GM23338 (cell line): ENCODE results near the gene RNASE8. TPM values are rescaled to one million over a fixed set of nuclear protein-coding genes. Genes with fewer than 3 reads are reported as not detected.

Source experiments
- ATAC-seq: fragments of 200-7000 bp; cut with Tn5 transposase; 3 replicates; pipeline ENCODE4 v1.9.1; 2020
- DNase-seq: peaks from one replicate; pipeline ENCODE4 v3.0.0-alpha.2; 2015; ENCODE audit warnings: low spot score
- H2AFZ ChIP-seq: fragments of 200-600 bp; sonication (generic); 2 replicates; pipeline ENCODE4 v1.8.0; 2016; ENCODE audit warnings: antibody characterized with exemption, mild to moderate bottlenecking, moderate library complexity
- H3F3A ChIP-seq: fragments of 200-600 bp; sonication (generic); replicated peaks from 2 replicates; pipeline ENCODE4 v1.8.0; 2017; ENCODE audit warnings: antibody characterized with exemption, mixed run types, low read depth
- H3K27ac ChIP-seq: fragments of 200-600 bp; sonication (generic); 2 replicates; pipeline ENCODE4 v1.6.1; 2016; ENCODE audit warnings: low read depth
- H3K27me3 ChIP-seq: fragments of 200-600 bp; sonication (generic); 2 replicates; pipeline ENCODE4 v1.8.0; 2016; ENCODE audit warnings: mild to moderate bottlenecking, mixed run types, moderate library complexity; ENCODE audit not compliant: insufficient read depth
- H3K36me3 ChIP-seq: fragments of 200-600 bp; sonication (generic); 2 replicates; pipeline ENCODE4 v1.8.0; 2016; ENCODE audit warnings: mild to moderate bottlenecking; ENCODE audit not compliant: insufficient read depth
- H3K4me1 ChIP-seq: fragments of 200-600 bp; sonication (generic); 2 replicates; pipeline ENCODE4 v1.8.0; 2016; ENCODE audit warnings: mild to moderate bottlenecking, moderate library complexity; ENCODE audit not compliant: insufficient read depth
- H3K4me2 ChIP-seq: fragments of 200-600 bp; sonication (generic); 2 replicates; pipeline ENCODE4 v1.7.1; 2017; ENCODE audit warnings: mixed run types
- H3K4me3 ChIP-seq: fragments of 200-600 bp; sonication (generic); 2 replicates; pipeline ENCODE4 v1.6.1; 2016; ENCODE audit warnings: mixed run types
- H3K79me2 ChIP-seq: fragments of 200-600 bp; sonication (generic); replicated peaks from 2 replicates; pipeline ENCODE4 v1.8.0; 2017; ENCODE audit warnings: mild to moderate bottlenecking; ENCODE audit not compliant: insufficient read depth
- H3K9me2 ChIP-seq: fragments of 200-600 bp; sonication (generic); 2 replicates; pipeline ENCODE4 v1.8.0; 2017; ENCODE audit not compliant: insufficient read depth
- H4K20me1 ChIP-seq: fragments of 200-600 bp; sonication (generic); replicated peaks from 2 replicates; pipeline ENCODE4 v1.8.0; 2017; ENCODE audit warnings: mild to moderate bottlenecking; ENCODE audit not compliant: insufficient read depth
- H3K27ac Mint-ChIP-seq: 2 replicates; pipeline ENCODE4 v1.8.0; 2020; ENCODE audit warnings: inconsistent platforms, mild to moderate bottlenecking, moderate library complexity, mixed read lengths
- H3K27me3 Mint-ChIP-seq: 3 replicates; pipeline ENCODE4 v1.8.0; 2022; ENCODE audit warnings: low read depth, mild to moderate bottlenecking, moderate library complexity, mixed read lengths, inconsistent platforms; ENCODE audit not compliant: insufficient read depth, poor library complexity
- H3K36me3 Mint-ChIP-seq: 3 replicates; pipeline ENCODE4 v1.8.0; 2021; ENCODE audit warnings: low read depth, mild to moderate bottlenecking, inconsistent platforms, moderate library complexity, mixed read lengths
- H3K4me1 Mint-ChIP-seq: 3 replicates; pipeline ENCODE4 v1.8.0; 2020; ENCODE audit warnings: mild to moderate bottlenecking, inconsistent platforms, mixed read lengths
- H3K4me3 Mint-ChIP-seq: 3 replicates; pipeline ENCODE4 v1.8.0; 2021; ENCODE audit warnings: moderate library complexity, mild to moderate bottlenecking, inconsistent platforms, mixed read lengths
- H3K9me3 Mint-ChIP-seq: 3 replicates; pipeline ENCODE4 v1.8.0; 2020; ENCODE audit warnings: moderate library complexity, mild to moderate bottlenecking, inconsistent platforms, mixed read lengths
- CREB1 ChIP-seq: fragments of 250-450 bp; sonication (Bioruptor Pico); IDR thresholded peaks from 2 replicates; pipeline ENCODE4 v1.5.0; 2020; ENCODE audit warnings: low read depth, mild to moderate bottlenecking, moderate library complexity
- EZH2 ChIP-seq: fragments of 200-600 bp; sonication (generic); IDR thresholded peaks from one replicate; pipeline ENCODE4 v1.8.0; 2017; ENCODE audit warnings: antibody characterized with exemption, mild to moderate bottlenecking, low read depth; ENCODE audit not compliant: unreplicated experiment
- EZH2phosphoT487 ChIP-seq: fragments of 200-600 bp; sonication (generic); IDR thresholded peaks from one replicate; pipeline ENCODE4 v1.8.1; 2018; ENCODE audit warnings: antibody characterized with exemption; ENCODE audit not compliant: unreplicated experiment
- JUNB ChIP-seq: IDR thresholded peaks from one replicate; pipeline ENCODE4 v1.6.1; 2016; ENCODE audit warnings: antibody characterized with exemption; ENCODE audit not compliant: unreplicated experiment
- NANOG ChIP-seq: IDR thresholded peaks from 2 replicates; pipeline ENCODE4 v1.6.1; 2016; ENCODE audit warnings: antibody characterized with exemption, borderline replicate concordance
- POLR2AphosphoS5 ChIP-seq: IDR thresholded peaks from 2 replicates; pipeline ENCODE4 v1.6.1; 2016; ENCODE audit warnings: antibody characterized with exemption, low read depth
- STAT1 ChIP-seq: IDR thresholded peaks from one replicate; pipeline ENCODE4 v1.6.1; 2016; ENCODE audit warnings: antibody characterized with exemption; ENCODE audit not compliant: unreplicated experiment
- ZNF114 ChIP-seq: fragments of 250-450 bp; sonication (Bioruptor Pico); IDR thresholded peaks from 2 replicates; pipeline ENCODE4 v1.5.0; 2020; ENCODE audit warnings: mild to moderate bottlenecking, moderate library complexity
- ZNF331 ChIP-seq: fragments of 250-450 bp; sonication (Bioruptor Pico); IDR thresholded peaks from 2 replicates; pipeline ENCODE4 v1.5.0; 2020; ENCODE audit warnings: low read depth, mild to moderate bottlenecking, moderate library complexity
- polyA plus RNA-seq: library from polyadenylated mRNA; unstranded; fragments of >200 nt; fragmentation: Nextera tagmentation; extraction: Ambion mirVana; gene quantifications from 2 replicates; pipeline ENCODE4 v1.2.1, GENCODE V29; 2016
- total RNA-seq: library from RNA; depleted of rRNA; stranded (reverse); fragments of >200 nt; shearing (Covaris generic); gene quantifications from 2 replicates; pipeline ENCODE4 v1.2.3, GENCODE V29; 2014
- TF ChIP-seq, protein P1 (sequence below): IDR thresholded peaks from one replicate; pipeline ENCODE4 v1.6.1; 2018; ENCODE audit warnings: antibody characterized with exemption; ENCODE audit not compliant: unreplicated experiment
- TF ChIP-seq, protein P2 (sequence below): IDR thresholded peaks from 2 replicates; pipeline ENCODE4 v1.6.1; 2016; ENCODE audit warnings: antibody characterized with exemption
- TF ChIP-seq, protein P3 (sequence below), 2 experiments: fragments of 200-600 bp in 1 of 2; sonication (generic) in 1 of 2; conservative IDR thresholded peaks; 2 replicates each; pipeline versions ENCODE4 v1.5.1 to v1.6.1; 2016 to 2017; ENCODE audit warnings: antibody characterized with exemption in 2 of 2, low read depth in 2 of 2, mild to moderate bottlenecking in 2 of 2, moderate library complexity in 1 of 2
- TF ChIP-seq, protein P4 (sequence below): fragments of 250-450 bp; sonication (Bioruptor Pico); IDR thresholded peaks from 2 replicates; pipeline ENCODE4 v1.5.0; 2020; ENCODE audit warnings: mild to moderate bottlenecking, moderate library complexity

RNASE8 gene
- total and polyA plus RNA-seq, 2 experiments from 2014 or later = not detected

DNA sequence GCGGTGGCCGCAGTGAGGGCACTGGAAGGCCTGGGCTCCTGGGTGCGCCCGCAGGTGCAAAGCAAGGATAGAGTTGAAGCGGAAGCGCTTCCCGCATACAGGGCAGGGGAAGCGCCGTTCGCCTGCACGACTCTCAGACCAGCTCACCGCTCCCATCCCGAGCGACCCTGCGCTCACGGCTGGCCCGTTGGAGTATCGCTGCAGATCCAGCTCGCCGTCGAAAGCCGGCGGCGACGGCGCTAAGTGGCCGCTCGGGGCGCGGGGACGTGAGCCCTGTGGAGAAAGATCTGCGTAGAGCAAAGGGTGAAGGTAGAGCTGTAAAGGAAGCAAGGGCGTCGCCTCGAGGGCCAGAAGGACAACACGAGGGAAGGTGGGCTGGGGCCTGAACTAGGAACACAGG, 35.4 kb downstream of the RNASE8 start:
- Histone ChIP-seq H2AFZ (no peak overlapping the region), H3K27me3 (no peaks in the 10 kb centered on the region), H4K20me1 (peaks cover 19% of the 10 kb centered on the region), H3K79me2 (peaks cover 37% of the 10 kb centered on the region), H3K9me2 (no peaks in the 10 kb centered on the region), H3K4me3 (peak overlapping the region; percentile 46), H3K4me2 (peak overlapping the region; percentile 74), H3K4me1 (peaks cover 46% of the 10 kb centered on the region), H3K27ac (peak overlapping the region; percentile 80; the same call in 1 of the 2 replicates), H3F3A (peaks cover 38% of the 10 kb centered on the region), H3K36me3 (peaks cover 17% of the 10 kb centered on the region)
- TF ChIP-seq ZNF331 (CRISPR knock-in tag) = no peak
- no peak for TF ChIP-seq NANOG
- no peak for TF ChIP-seq ZNF114
- TF ChIP-seq, protein P1, sequence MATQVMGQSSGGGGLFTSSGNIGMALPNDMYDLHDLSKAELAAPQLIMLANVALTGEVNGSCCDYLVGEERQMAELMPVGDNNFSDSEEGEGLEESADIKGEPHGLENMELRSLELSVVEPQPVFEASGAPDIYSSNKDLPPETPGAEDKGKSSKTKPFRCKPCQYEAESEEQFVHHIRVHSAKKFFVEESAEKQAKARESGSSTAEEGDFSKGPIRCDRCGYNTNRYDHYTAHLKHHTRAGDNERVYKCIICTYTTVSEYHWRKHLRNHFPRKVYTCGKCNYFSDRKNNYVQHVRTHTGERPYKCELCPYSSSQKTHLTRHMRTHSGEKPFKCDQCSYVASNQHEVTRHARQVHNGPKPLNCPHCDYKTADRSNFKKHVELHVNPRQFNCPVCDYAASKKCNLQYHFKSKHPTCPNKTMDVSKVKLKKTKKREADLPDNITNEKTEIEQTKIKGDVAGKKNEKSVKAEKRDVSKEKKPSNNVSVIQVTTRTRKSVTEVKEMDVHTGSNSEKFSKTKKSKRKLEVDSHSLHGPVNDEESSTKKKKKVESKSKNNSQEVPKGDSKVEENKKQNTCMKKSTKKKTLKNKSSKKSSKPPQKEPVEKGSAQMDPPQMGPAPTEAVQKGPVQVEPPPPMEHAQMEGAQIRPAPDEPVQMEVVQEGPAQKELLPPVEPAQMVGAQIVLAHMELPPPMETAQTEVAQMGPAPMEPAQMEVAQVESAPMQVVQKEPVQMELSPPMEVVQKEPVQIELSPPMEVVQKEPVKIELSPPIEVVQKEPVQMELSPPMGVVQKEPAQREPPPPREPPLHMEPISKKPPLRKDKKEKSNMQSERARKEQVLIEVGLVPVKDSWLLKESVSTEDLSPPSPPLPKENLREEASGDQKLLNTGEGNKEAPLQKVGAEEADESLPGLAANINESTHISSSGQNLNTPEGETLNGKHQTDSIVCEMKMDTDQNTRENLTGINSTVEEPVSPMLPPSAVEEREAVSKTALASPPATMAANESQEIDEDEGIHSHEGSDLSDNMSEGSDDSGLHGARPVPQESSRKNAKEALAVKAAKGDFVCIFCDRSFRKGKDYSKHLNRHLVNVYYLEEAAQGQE = no peak
- TF ChIP-seq JUNB = no peak
- TF ChIP-seq EZH2phosphoT487 = no peak
- TF ChIP-seq, protein P2, sequence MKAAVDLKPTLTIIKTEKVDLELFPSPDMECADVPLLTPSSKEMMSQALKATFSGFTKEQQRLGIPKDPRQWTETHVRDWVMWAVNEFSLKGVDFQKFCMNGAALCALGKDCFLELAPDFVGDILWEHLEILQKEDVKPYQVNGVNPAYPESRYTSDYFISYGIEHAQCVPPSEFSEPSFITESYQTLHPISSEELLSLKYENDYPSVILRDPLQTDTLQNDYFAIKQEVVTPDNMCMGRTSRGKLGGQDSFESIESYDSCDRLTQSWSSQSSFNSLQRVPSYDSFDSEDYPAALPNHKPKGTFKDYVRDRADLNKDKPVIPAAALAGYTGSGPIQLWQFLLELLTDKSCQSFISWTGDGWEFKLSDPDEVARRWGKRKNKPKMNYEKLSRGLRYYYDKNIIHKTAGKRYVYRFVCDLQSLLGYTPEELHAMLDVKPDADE = no peak
- TF ChIP-seq, protein P3, sequence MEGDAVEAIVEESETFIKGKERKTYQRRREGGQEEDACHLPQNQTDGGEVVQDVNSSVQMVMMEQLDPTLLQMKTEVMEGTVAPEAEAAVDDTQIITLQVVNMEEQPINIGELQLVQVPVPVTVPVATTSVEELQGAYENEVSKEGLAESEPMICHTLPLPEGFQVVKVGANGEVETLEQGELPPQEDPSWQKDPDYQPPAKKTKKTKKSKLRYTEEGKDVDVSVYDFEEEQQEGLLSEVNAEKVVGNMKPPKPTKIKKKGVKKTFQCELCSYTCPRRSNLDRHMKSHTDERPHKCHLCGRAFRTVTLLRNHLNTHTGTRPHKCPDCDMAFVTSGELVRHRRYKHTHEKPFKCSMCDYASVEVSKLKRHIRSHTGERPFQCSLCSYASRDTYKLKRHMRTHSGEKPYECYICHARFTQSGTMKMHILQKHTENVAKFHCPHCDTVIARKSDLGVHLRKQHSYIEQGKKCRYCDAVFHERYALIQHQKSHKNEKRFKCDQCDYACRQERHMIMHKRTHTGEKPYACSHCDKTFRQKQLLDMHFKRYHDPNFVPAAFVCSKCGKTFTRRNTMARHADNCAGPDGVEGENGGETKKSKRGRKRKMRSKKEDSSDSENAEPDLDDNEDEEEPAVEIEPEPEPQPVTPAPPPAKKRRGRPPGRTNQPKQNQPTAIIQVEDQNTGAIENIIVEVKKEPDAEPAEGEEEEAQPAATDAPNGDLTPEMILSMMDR (conservative IDR thresholded peaks at IDR 0.05; ENCODE audit: low read depth in 2 of 2) = no peak
- TF ChIP-seq POLR2AphosphoS5 = no peak
- no peak for TF ChIP-seq STAT1
- no peak for TF ChIP-seq CREB1
- TF ChIP-seq EZH2 = no peak
- TF ChIP-seq, protein P4, sequence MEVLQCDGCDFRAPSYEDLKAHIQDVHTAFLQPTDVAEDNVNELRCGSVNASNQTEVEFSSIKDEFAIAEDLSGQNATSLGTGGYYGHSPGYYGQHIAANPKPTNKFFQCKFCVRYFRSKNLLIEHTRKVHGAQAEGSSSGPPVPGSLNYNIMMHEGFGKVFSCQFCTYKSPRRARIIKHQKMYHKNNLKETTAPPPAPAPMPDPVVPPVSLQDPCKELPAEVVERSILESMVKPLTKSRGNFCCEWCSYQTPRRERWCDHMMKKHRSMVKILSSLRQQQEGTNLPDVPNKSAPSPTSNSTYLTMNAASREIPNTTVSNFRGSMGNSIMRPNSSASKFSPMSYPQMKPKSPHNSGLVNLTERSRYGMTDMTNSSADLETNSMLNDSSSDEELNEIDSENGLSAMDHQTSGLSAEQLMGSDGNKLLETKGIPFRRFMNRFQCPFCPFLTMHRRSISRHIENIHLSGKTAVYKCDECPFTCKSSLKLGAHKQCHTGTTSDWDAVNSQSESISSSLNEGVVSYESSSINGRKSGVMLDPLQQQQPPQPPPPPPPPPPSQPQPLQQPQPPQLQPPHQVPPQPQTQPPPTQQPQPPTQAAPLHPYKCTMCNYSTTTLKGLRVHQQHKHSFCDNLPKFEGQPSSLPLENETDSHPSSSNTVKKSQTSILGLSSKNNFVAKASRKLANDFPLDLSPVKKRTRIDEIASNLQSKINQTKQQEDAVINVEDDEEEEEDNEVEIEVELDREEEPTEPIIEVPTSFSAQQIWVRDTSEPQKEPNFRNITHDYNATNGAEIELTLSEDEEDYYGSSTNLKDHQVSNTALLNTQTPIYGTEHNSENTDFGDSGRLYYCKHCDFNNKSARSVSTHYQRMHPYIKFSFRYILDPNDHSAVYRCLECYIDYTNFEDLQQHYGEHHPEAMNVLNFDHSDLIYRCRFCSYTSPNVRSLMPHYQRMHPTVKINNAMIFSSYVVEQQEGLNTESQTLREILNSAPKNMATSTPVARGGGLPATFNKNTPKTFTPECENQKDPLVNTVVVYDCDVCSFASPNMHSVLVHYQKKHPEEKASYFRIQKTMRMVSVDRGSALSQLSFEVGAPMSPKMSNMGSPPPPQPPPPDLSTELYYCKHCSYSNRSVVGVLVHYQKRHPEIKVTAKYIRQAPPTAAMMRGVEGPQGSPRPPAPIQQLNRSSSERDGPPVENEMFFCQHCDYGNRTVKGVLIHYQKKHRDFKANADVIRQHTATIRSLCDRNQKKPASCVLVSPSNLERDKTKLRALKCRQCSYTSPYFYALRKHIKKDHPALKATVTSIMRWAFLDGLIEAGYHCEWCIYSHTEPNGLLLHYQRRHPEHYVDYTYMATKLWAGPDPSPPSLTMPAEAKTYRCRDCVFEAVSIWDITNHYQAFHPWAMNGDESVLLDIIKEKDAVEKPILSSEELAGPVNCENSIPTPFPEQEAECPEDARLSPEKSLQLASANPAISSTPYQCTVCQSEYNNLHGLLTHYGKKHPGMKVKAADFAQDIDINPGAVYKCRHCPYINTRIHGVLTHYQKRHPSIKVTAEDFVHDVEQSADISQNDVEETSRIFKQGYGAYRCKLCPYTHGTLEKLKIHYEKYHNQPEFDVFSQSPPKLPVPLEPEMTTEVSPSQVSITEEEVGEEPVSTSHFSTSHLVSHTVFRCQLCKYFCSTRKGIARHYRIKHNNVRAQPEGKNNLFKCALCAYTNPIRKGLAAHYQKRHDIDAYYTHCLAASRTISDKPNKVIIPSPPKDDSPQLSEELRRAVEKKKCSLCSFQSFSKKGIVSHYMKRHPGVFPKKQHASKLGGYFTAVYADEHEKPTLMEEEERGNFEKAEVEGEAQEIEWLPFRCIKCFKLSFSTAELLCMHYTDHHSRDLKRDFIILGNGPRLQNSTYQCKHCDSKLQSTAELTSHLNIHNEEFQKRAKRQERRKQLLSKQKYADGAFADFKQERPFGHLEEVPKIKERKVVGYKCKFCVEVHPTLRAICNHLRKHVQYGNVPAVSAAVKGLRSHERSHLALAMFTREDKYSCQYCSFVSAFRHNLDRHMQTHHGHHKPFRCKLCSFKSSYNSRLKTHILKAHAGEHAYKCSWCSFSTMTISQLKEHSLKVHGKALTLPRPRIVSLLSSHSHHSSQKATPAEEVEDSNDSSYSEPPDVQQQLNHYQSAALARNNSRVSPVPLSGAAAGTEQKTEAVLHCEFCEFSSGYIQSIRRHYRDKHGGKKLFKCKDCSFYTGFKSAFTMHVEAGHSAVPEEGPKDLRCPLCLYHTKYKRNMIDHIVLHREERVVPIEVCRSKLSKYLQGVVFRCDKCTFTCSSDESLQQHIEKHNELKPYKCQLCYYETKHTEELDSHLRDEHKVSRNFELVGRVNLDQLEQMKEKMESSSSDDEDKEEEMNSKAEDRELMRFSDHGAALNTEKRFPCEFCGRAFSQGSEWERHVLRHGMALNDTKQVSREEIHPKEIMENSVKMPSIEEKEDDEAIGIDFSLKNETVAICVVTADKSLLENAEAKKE (CRISPR knock-in tag) = no peak
- H3K27ac Mint-ChIP-seq = peak overlapping the region; percentile 94
- H3K4me1 Mint-ChIP-seq = peaks cover 65% of the 10 kb centered on the region
- DNase-seq (no peak), ATAC-seq (no peak; the same call in 2 of the 3 replicates)
- H3K27me3 Mint-ChIP-seq = peaks cover 46% of the 10 kb centered on the region
- H3K9me3 Mint-ChIP-seq = peaks cover 8% of the 10 kb centered on the region; the same call in 2 of the 3 replicates
- H3K36me3 Mint-ChIP-seq = peaks cover 53% of the 10 kb centered on the region
- H3K4me3 Mint-ChIP-seq = peak overlapping the region; percentile 69
